Measurements from ENCODE around the gene CBY2.
"Not testable (repeated sequence)": the region's sequence is repeated elsewhere in the genome, so short reads cannot be mapped to it uniquely, and the experiment has no call there.

The CBY2 gene

GRCh38 chr13:45702088-45702487 lies at the start of gene CBY2:
Gene CBY2, plus strand, starts transcription at chr13:45702320. Its CDS starts 71 bp downstream, at chr13:45702391.
- no peak for DNase-seq

GRCh38 chr13:45654633-45655349 lies 47.3 kb upstream of the CBY2 start:
- DNase-seq: no peak

- DNase-seq: no peak
Observed at GRCh38 chr13:45658586-45659235, 43.4 kb upstream of the CBY2 start.

- no peak for DNase-seq
Observed at GRCh38 chr13:45659536-45659935, 42.6 kb upstream of the CBY2 start.

GRCh38 chr13:45660458-45660857 lies 41.7 kb upstream of the CBY2 start:
- not testable (repeated sequence) for DNase-seq

- no peak for DNase-seq
Observed at GRCh38 chr13:45662162-45662561, 40.0 kb upstream of the CBY2 start.

GRCh38 chr13:45662903-45663302 lies 39.2 kb upstream of the CBY2 start:
- DNase-seq: not testable (repeated sequence)

GRCh38 chr13:45669626-45670025 lies 32.5 kb upstream of the CBY2 start:
- not testable (repeated sequence) for DNase-seq

GRCh38 chr13:45670189-45670885 lies 31.8 kb upstream of the CBY2 start:
- no peak for DNase-seq

GRCh38 chr13:45674908-45675307 lies 27.2 kb upstream of the CBY2 start:
- DNase-seq: no peak

GRCh38 chr13:45678282-45678681 lies 23.8 kb upstream of the CBY2 start:
- no peak for DNase-seq

GRCh38 chr13:45681113-45681512 lies 21.0 kb upstream of the CBY2 start:
- no peak for DNase-seq

GRCh38 chr13:45682494-45683008 lies 19.6 kb upstream of the CBY2 start:
- no peak for DNase-seq

- DNase-seq: no peak
Observed at GRCh38 chr13:45683701-45684100, 18.4 kb upstream of the CBY2 start.

- no peak for DNase-seq
Observed at GRCh38 chr13:45688577-45688976, 13.5 kb upstream of the CBY2 start.

GRCh38 chr13:45690636-45691035 lies 11.5 kb upstream of the CBY2 start:
- DNase-seq: no peak

GRCh38 chr13:45691251-45691650 lies 10.9 kb upstream of the CBY2 start:
- DNase-seq: no peak

- no peak for DNase-seq
Observed at GRCh38 chr13:45691667-45692066, 10.5 kb upstream of the CBY2 start.

GRCh38 chr13:45695198-45695730 lies 6.9 kb upstream of the CBY2 start:
- DNase-seq: no peak

GRCh38 chr13:45696610-45697226 lies 5.4 kb upstream of the CBY2 start:
- no peak for DNase-seq

GRCh38 chr13:45700971-45701900 lies 884 bp upstream of the CBY2 start:
- DNase-seq: no peak

- DNase-seq: no peak
Observed at GRCh38 chr13:45702869-45703391, 810 bp downstream of the CBY2 start.

Measured in activated naive CD4-positive, alpha-beta T cell (primary cell).